OCI-LY3 (cell line): ENCODE results near the gene TTC16.

Experiments used
- CTCF ChIP-seq: fragments of 200-600, 300-600 bp; sonication (generic); IDR thresholded peaks from 2 replicates; pipeline ENCODE4 v1.5.1; 2014; ENCODE audit warnings: antibody characterized with exemption, low read length, low read depth
- EZH2phosphoT487 ChIP-seq: fragments of 200-600 bp; shearing (Covaris generic); IDR thresholded peaks from 2 replicates; pipeline ENCODE4 v1.6.1; 2018; ENCODE audit warnings: antibody characterized with exemption, mixed run types, low read depth

- TF ChIP-seq CTCF = no peak
- no peak for TF ChIP-seq EZH2phosphoT487
Measured at GRCh38 chr9:127715470-127716337, at the start of gene TTC16, which contains the start of gene PTRH1.
